NCI-H226 (cell line): ENCODE data around the gene NQO2.

ENCODE experiments used
- DNase-seq: peaks from one replicate; pipeline ENCODE4 v3.0.0-alpha.2; 2015

Gene NQO2

GRCh38 chr6:2999618-3000557, at the start of gene NQO2:
NQO2 (plus strand) TSS chr6:2999894; CDS start chr6:3006553, 6,659 bp downstream.
- DNase-seq: peak; percentile 76

GRCh38 chr6:2950713-2951112, 49.0 kb upstream of the NQO2 start:
- DNase-seq: no peak

GRCh38 chr6:2951728-2952127, 48.0 kb upstream of the NQO2 start:
- DNase-seq: no peak

GRCh38 chr6:2952557-2953095, 47.1 kb upstream of the NQO2 start:
- peak; percentile 27 for DNase-seq

GRCh38 chr6:2953098-2953497, 46.6 kb upstream of the NQO2 start:
- no peak for DNase-seq

- no peak for DNase-seq
These were observed 42.6 kb upstream of the NQO2 start for GRCh38 chr6:2956930-2957685.

- no peak for DNase-seq
These were observed 41.9 kb upstream of the NQO2 start for GRCh38 chr6:2957696-2958330.

- no peak for DNase-seq
These were observed 41.4 kb upstream of the NQO2 start for GRCh38 chr6:2958331-2958711.

GRCh38 chr6:2958776-2959175, 40.9 kb upstream of the NQO2 start:
- no peak for DNase-seq

- DNase-seq: peak; percentile 51
These were observed 39.6 kb upstream of the NQO2 start for GRCh38 chr6:2959909-2960719.

- no peak for DNase-seq
These were observed 38.8 kb upstream of the NQO2 start for GRCh38 chr6:2960935-2961334.

GRCh38 chr6:2961506-2961905, 38.2 kb upstream of the NQO2 start:
- DNase-seq: no peak

- no peak for DNase-seq
These were observed 37.7 kb upstream of the NQO2 start for GRCh38 chr6:2962004-2962403.

GRCh38 chr6:2962636-2963035, 37.1 kb upstream of the NQO2 start:
- DNase-seq: no peak

GRCh38 chr6:2963756-2964155, 35.9 kb upstream of the NQO2 start:
- DNase-seq: no peak

- DNase-seq: no peak
These were observed 34.7 kb upstream of the NQO2 start for GRCh38 chr6:2964793-2965505.

- no peak for DNase-seq
These were observed 33.3 kb upstream of the NQO2 start for GRCh38 chr6:2966347-2966746.

- DNase-seq: no peak
These were observed 31.8 kb upstream of the NQO2 start for GRCh38 chr6:2967936-2968335.

GRCh38 chr6:2968600-2969135, 31.0 kb upstream of the NQO2 start:
- DNase-seq: no peak

GRCh38 chr6:2969549-2969948, 30.1 kb upstream of the NQO2 start:
- no peak for DNase-seq

GRCh38 chr6:2970034-2970685, 29.5 kb upstream of the NQO2 start:
- no peak for DNase-seq
